SKM-1 (cell line): Measurements from ENCODE around the gene TLR9.
A peak's percentile ranks its signal among the peaks of the same experiment; 100 is the strongest.
"Not testable (repeated sequence)": the region's sequence is repeated elsewhere in the genome, so short reads cannot be mapped to it uniquely, and the experiment has no call there.

ENCODE experiments used
- DNase-seq: peaks from one replicate; lab custom pipeline; 2025; ENCODE audit not compliant: unreplicated experiment; lab: John Stamatoyannopoulos, UW

The TLR9 gene

GRCh38 chr3:52225452-52226228 is at the start of gene TLR9:
Gene TLR9, minus strand, starts transcription at chr3:52225645. Its CDS starts 116 bp downstream, at chr3:52225529.
- DNase-seq: peak; percentile 73

DNA sequence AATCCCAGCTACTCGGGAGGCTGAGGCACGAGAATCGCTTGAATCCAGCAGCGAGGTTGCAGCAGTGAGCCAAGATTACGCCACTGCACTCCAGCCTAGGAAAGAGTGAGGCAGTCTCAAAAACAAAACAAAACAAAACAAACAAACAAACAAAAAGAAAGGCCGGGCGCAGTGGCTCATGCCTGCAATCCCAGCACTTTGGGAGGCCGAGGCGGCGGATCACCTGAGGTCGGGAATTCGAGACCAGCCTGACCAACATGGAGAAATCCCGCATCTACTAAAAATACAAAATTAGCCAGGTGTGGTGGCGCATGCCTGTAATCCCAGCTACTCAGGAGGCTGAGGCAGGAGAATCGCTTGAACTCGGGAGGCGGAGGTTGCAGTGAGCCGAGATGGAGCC is 49.3 kb upstream of the TLR9 start:
- not testable (repeated sequence) for DNase-seq

- DNase-seq: no peak
These were observed 47.4 kb upstream of the TLR9 start for GRCh38 chr3:52272831-52273230.

DNA sequence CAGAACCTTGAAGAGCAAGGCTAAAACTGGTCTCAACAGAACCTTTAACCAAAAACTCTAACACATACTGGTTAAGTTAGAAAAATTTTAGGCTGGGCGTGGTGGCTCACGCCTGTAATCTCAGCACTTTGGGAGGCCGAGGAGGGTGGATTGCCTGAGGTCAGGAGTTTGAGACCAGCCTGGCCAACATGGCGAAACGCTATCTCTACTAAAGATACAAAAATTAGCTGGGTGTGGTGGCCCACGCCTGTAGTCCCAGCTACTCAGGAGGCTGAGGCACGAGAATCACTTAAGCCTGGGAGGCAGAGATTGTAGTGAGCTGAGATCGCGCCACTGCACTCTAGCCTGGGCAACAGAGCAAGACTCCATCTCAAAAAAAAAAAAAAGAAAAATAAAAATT is 46.7 kb upstream of the TLR9 start:
- DNase-seq: not testable (repeated sequence)

DNA sequence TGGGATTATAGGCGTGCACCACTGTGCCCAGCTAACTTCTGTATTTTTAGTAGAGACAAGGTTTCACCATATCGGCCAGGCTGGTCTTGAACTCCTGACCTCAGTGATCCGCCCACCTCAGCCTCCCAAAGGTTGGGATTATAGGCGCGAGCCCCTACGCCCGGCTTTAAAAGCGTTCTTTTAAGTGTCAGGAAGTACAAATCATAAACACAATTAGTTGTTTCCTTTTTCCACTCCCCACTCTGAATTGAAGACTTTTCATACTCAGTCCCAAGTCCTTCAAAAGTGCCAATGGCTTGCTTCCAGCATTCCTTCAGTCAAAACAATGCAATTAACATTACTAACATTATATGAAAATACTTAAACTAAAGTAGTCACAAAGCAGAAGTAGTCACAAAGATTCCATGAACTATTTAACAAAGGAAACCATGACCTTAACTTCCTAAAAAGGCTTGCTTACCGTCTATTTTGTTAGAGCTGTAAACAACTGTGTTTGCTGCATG is 44.9 kb upstream of the TLR9 start:
- DNase-seq: no peak

DNA sequence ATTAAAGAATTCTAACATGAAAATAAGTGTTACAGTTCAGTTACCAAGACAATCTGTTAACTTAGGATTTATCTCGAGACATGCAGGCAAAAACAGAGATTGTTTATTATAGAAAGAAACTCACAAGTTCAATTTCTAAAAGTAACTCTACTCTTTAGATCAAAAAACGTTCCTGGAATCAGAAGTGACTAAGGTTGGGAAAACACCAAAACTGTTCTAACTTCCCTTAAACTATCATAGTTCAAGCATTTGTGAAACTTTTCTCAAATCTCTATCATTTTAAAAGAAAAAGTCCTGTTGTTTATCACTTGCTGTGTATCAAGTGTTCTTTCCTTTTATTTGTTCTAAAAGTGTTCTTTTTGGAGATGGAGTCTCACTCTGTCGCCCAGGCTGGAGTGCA is 44.3 kb upstream of the TLR9 start:
- no peak for DNase-seq

- DNase-seq: no peak
These were observed 42.6 kb upstream of the TLR9 start for GRCh38 chr3:52268036-52268435.

DNA sequence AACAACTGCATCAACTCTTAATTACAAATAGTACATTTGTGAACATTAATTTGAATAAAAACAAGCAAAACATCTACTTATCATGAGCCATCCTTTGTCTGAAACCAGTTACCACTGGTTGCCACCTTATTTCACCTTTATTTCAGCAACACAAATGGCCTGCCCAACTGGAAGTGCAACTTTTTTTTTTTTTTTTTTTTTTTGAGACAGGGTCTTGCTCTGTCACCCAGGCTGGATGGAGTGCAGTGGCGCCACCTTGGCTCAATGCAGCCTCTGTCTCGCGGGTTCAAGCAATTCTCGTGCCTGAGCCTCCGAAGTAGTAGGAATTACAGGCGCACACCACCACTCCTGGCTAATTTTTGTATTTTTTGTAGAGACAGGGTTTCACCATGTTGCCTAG is 39.9 kb upstream of the TLR9 start:
- DNase-seq: no peak

GRCh38 chr3:52262447-52262846 is 37.0 kb upstream of the TLR9 start:
- DNase-seq: no peak

DNA sequence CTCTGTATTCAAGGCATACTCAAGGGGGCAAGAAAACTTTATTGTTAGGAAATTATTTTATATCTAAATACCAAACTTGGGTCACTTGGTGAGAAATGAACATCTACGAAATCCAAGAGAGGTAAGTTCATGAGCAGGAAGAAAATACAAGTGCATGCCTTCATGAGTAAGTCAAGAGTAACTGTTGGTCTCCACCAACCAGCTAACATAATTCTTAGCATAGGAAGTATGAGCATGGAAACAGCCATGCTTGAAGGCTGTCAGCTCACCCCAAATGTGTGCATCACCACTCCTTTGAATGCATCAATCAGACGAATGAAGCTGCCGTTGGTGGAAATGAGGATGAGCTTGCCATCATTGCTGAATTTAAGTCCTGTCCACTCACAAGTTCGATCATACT is 34.0 kb upstream of the TLR9 start:
- no peak for DNase-seq

DNA sequence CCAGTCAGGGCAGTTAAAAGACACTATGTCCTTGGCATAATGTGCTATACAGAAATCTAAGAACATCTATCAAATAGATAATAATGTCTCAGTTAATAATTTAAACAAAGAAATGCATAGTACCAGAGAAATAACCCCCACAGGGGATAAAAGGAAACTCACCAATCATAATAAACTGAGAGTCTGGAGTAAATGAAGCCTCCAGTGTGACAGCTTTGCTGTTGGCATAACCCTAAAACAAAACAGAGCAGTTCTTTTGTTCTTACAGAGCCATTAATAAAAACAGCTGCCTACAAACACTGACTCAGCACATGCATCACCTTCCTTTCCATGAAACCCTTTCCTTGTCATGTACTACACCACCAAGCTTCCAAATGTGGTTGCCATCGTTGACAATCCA is 33.6 kb upstream of the TLR9 start:
- no peak for DNase-seq

DNA sequence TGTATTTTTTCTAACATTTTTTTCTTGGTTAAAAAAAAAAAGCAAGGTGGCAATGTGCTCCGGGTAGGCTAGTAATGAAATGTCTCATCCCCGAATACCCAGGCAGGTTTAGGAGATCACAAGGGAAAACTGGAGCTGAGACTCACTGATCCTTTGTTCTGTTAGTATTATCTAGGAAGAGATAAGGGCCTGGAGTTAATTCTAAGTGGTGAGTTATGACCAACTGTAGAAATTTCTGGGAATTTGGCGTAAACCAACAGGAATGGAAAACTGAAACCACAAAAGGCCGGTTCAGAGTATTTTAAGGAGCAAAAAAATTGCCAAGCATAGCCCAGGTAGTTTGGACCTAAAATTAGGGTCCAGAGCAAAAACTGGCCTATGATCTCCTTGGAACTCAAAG is 32.5 kb upstream of the TLR9 start:
- DNase-seq: no peak

DNA sequence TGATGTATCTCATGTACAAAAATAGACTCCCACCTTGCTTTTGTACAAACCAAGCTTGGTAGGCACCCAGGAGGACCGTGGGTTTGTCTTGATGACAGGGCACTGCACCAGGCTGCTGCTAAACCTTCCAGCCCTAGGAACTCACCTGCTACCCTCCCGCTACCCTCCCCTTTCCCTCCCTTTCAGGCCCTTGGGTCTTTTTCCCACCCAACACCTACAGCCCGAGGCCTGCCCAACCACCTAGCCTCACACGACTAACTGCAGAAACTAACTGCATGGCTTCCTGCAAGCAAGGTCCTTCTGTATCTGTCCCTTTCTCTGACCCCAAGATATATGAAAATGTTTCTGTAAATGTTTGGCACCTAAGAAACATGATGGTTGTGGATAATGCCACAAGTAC is 31.2 kb upstream of the TLR9 start:
- no peak for DNase-seq

GRCh38 chr3:52256159-52256558 is 30.7 kb upstream of the TLR9 start:
- no peak for DNase-seq

DNA sequence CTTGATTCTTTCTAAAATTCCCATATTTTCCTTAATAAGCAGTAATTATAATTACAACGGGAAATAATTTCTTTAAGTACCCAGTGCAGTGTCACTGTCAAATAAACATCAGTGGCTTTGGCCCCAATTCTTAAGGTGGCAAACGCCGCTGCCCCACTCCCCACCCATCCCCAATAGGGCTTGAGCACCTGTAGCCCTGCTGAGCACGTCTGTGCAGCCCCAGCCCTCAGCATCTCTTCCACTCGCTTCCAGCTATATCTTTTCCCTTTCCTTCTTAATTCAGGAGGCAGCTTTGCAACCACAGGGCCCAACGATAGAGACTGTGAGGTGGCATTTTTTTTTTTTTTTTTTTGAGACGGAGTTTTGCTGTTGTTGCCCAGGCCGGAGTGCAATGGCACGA is 29.2 kb upstream of the TLR9 start:
- DNase-seq: no peak

DNA sequence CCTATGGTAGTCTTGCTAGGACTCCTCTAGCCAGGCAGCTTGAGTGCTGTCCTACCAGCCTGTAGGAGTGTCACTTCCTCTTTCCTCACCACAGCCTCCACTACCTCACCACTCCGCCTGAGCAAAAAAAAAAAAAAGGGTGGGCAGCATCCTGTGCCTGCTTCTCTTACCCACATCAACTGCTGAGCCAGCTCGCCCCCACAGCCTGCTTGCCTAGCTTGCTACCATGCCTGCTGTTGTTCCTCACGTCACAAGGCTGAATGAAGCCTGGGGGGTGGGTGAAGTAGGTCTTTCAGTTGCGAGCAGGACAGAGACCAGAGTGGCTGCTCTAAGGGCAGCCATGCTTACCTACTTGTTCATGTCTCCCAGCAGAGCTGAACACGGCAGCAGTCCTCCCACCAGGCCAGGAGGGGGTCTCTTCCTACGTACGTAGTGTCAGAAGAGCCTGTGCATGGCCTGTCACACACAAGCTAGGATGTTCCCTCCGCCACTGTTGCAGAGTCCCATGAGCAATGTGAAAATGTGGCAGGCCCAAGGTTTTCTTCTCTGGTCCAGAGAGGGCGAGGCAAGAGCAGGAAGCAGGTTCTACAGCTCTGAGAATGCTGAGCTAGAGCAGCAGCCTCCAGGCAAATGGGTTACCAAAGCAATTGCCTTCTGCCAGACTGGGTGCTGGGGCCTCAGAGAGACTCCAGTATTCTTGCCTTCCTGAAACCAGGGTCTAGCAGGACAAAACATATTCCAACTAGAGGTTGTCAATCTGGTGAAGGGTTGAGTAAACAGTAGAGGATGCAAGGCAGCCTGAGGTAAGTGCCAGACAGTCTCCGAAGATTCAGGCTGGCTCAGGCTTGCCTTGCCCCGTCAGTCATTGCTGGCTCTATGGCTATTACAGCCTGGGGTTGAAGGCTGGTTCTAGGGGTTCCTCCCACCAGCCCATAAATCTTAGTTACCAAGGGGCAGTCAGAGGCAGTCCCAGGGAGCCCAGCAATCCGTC is 28.2 kb upstream of the TLR9 start:
- peak; percentile 92 for DNase-seq

- DNase-seq: no peak
These were observed 24.7 kb upstream of the TLR9 start for GRCh38 chr3:52250122-52250521.

DNA sequence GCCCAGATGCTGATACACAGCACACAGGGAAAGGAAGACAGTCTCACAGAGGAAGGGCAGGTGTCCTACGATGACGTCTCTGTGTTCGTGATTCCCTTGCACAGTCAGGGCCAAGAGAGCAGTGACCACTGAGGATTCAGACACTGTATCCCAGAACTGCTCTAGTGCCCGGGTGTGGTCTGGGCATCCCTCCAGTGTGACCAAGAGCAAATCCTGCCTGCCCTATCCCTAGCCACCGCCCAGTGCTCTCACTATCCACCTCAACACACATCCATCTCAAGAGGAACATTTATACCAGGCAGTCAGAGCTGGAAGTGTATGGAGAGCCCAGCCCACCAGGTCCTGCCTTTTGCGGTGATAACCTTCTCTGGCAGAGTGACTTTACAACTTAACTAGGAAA is 24.2 kb upstream of the TLR9 start:
- no peak for DNase-seq

GRCh38 chr3:52248816-52249547 is 23.5 kb upstream of the TLR9 start:
- DNase-seq: no peak

DNA sequence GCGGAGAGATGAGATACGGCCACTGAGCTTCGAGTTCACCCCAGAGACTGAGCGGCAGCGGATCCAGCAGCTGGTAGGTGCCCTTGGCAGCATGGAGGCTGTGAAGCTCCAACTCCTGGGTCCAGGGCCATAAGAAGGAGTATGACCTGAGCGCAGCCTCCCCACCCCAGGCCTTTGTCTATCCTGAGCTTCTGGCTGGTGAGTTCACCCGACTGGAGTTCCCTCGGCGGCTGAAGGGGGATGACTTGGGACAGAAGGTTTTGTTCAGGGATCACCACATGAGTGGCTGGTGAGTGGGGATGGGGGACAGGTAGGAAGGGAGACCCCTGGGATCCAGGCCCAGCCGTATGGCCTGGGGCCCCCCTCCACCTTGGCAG is 22.7 kb upstream of the TLR9 start:
- no peak for DNase-seq
